Daoy (cell line): ENCODE measurements around the gene ERAL1. TPM values are rescaled to one million over a fixed set of nuclear protein-coding genes. Genes with fewer than 3 reads are reported as not detected.
"Not testable (repeated sequence)": the region's sequence is repeated elsewhere in the genome, so short reads cannot be mapped to it uniquely, and the experiment has no call there.

Experiments
- DNase-seq: peaks from one replicate; pipeline ENCODE4 v3.0.0-alpha.2; 2015; ENCODE audit warnings: low read depth
- total RNA-seq: library from RNA; depleted of rRNA; stranded (reverse); fragments of >200 nt; shearing (Covaris generic); gene quantifications from 2 replicates; pipeline ENCODE4 v1.2.3, GENCODE V29; 2014

Gene ERAL1
- total RNA-seq, 1 experiment from 2014 or later: 38.4 TPM

GRCh38 chr17:28879886-28880571, 25.2 kb downstream of the ERAL1 start:
- no peak for DNase-seq

GRCh38 chr17:28880572-28880945, 25.7 kb downstream of the ERAL1 start:
- no peak for DNase-seq

- no peak for DNase-seq
Observed at GRCh38 chr17:28881533-28882056, 26.8 kb downstream of the ERAL1 start.

GRCh38 chr17:28882154-28882895, 27.5 kb downstream of the ERAL1 start:
- no peak for DNase-seq

GRCh38 chr17:28883967-28884702, 29.3 kb downstream of the ERAL1 start:
- no peak for DNase-seq

GRCh38 chr17:28885363-28885762, 30.5 kb downstream of the ERAL1 start:
- no peak for DNase-seq

- DNase-seq: no peak
Observed at GRCh38 chr17:28885951-28886350, 31.1 kb downstream of the ERAL1 start.

- no peak for DNase-seq
Observed at GRCh38 chr17:28887871-28888471, 33.2 kb downstream of the ERAL1 start.

- no peak for DNase-seq
Observed at GRCh38 chr17:28888832-28889231, 34.0 kb downstream of the ERAL1 start.

GRCh38 chr17:28889996-28890395, 35.2 kb downstream of the ERAL1 start:
- DNase-seq: no peak

- DNase-seq: no peak
Observed at GRCh38 chr17:28891201-28891600, 36.4 kb downstream of the ERAL1 start.

- no peak for DNase-seq
Observed at GRCh38 chr17:28892024-28892423, 37.2 kb downstream of the ERAL1 start.

GRCh38 chr17:28893248-28894183, 38.7 kb downstream of the ERAL1 start:
- not testable (repeated sequence) for DNase-seq

- no peak for DNase-seq
Observed at GRCh38 chr17:28895794-28896447, 41.1 kb downstream of the ERAL1 start.

- no peak for DNase-seq
Observed at GRCh38 chr17:28896491-28896883, 41.7 kb downstream of the ERAL1 start.

GRCh38 chr17:28896884-28897768, 42.3 kb downstream of the ERAL1 start, which contains the start of gene FLOT2:
Gene FLOT2, minus strand, starts transcription at chr17:28897733. Its CDS starts 159 bp downstream, at chr17:28897574.
- DNase-seq: peak; percentile 68

GRCh38 chr17:28897769-28898526, 43.1 kb downstream of the ERAL1 start:
- DNase-seq: no peak

- DNase-seq: no peak
Observed at GRCh38 chr17:28898527-28898955, 43.7 kb downstream of the ERAL1 start.
